Neural crest cell (in vitro differentiated cells): Measurements from ENCODE around the gene PDGFC. TPM values are rescaled to one million over a fixed set of nuclear protein-coding genes. Genes with fewer than 3 reads are reported as not detected.

Experiments used
- DNase-seq: peaks from one replicate; pipeline ENCODE4 v3.0.0; 2021; ENCODE audit warnings: low read depth, mixed read lengths, low spot score
- H3K27ac Mint-ChIP-seq: one replicate; pipeline ENCODE4 v1.8.0; 2021; ENCODE audit warnings: mild to moderate bottlenecking, mixed read lengths; ENCODE audit not compliant: unreplicated experiment
- H3K27me3 Mint-ChIP-seq: 2 replicates; pipeline ENCODE4 v1.8.0; 2021; ENCODE audit warnings: low read depth, mild to moderate bottlenecking, mixed read lengths
- H3K36me3 Mint-ChIP-seq: 2 replicates; pipeline ENCODE4 v1.8.0; 2021; ENCODE audit warnings: low read depth, mild to moderate bottlenecking, mixed read lengths
- H3K4me1 Mint-ChIP-seq: 2 replicates; pipeline ENCODE4 v1.8.0; 2021; ENCODE audit warnings: mixed read lengths
- H3K4me3 Mint-ChIP-seq: one replicate; pipeline ENCODE4 v1.8.0; 2021; ENCODE audit warnings: mild to moderate bottlenecking, mixed read lengths
- H3K9me3 Mint-ChIP-seq: 2 replicates; pipeline ENCODE4 v1.8.0; 2021; ENCODE audit warnings: mixed read lengths
- total RNA-seq: library from RNA; stranded (reverse); gene quantifications from 2 replicates; pipeline ENCODE4 v1.2.1, GENCODE V29; 2021
- TF ChIP-seq, protein P1 (sequence below): fragments of 200-600 bp; sonication (generic); conservative IDR thresholded peaks from 2 replicates; pipeline ENCODE4 v1.5.0; 2021; ENCODE audit warnings: antibody characterized with exemption, mild to moderate bottlenecking

Gene PDGFC
- total RNA-seq, 1 donor from 2014 or later, result 19.1 TPM

GRCh38 chr4:156779774-156780173 lies 191.8 kb downstream of the PDGFC start:
- no peaks in the 10 kb centered on the region for H3K27me3 Mint-ChIP-seq
- DNase-seq, result no peak
- no peak overlapping the region for H3K4me3 Mint-ChIP-seq
- peaks cover 7% of the 10 kb centered on the region for H3K4me1 Mint-ChIP-seq
- H3K9me3 Mint-ChIP-seq, result peaks cover 10% of the 10 kb centered on the region
- no peak overlapping the region for H3K27ac Mint-ChIP-seq
- TF ChIP-seq, protein P1, sequence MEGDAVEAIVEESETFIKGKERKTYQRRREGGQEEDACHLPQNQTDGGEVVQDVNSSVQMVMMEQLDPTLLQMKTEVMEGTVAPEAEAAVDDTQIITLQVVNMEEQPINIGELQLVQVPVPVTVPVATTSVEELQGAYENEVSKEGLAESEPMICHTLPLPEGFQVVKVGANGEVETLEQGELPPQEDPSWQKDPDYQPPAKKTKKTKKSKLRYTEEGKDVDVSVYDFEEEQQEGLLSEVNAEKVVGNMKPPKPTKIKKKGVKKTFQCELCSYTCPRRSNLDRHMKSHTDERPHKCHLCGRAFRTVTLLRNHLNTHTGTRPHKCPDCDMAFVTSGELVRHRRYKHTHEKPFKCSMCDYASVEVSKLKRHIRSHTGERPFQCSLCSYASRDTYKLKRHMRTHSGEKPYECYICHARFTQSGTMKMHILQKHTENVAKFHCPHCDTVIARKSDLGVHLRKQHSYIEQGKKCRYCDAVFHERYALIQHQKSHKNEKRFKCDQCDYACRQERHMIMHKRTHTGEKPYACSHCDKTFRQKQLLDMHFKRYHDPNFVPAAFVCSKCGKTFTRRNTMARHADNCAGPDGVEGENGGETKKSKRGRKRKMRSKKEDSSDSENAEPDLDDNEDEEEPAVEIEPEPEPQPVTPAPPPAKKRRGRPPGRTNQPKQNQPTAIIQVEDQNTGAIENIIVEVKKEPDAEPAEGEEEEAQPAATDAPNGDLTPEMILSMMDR, result no peak
- H3K36me3 Mint-ChIP-seq, result peaks cover 7% of the 10 kb centered on the region

- Mint-ChIP-seq H3K27ac (no peak overlapping the region), H3K27me3 (no peaks in the 10 kb centered on the region), H3K4me1 (peaks cover 11% of the 10 kb centered on the region), H3K4me3 (no peak overlapping the region), H3K9me3 (peaks cover 8% of the 10 kb centered on the region), H3K36me3 (peaks cover 7% of the 10 kb centered on the region)
- DNase-seq, result no peak
- TF ChIP-seq, protein P1, result no peak
These were observed 192.6 kb downstream of the PDGFC start for GRCh38 chr4:156779042-156779441.

GRCh38 chr4:156778606-156779005 lies 193.0 kb downstream of the PDGFC start:
- H3K9me3 Mint-ChIP-seq, result peaks cover 4% of the 10 kb centered on the region
- peaks cover 15% of the 10 kb centered on the region for H3K4me1 Mint-ChIP-seq
- no peak overlapping the region for H3K4me3 Mint-ChIP-seq
- no peaks in the 10 kb centered on the region for H3K27me3 Mint-ChIP-seq
- DNase-seq, result no peak
- H3K36me3 Mint-ChIP-seq, result peaks cover 7% of the 10 kb centered on the region
- H3K27ac Mint-ChIP-seq, result no peak overlapping the region
- TF ChIP-seq, protein P1, result no peak

DNA sequence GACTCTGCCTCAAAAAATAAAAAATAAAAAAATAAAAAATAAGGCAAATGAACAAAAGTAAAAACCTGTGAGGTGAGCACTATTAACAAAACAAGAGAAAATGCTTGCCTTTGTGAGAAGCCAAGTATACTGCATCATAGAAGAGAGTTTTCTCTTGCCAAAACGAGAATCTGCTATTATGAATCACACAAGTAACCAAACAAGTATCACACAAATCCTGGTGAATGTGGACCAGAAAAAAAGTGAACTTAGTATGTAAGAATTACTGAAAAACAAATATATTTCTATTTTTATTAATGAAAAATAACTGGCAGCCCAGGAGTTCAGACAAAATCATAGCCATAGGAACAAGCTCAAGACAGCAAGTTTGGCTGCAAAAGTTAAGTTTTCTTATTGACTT lies 193.5 kb downstream of the PDGFC start:
- Mint-ChIP-seq H3K4me1 (peaks cover 18% of the 10 kb centered on the region), H3K4me3 (no peak overlapping the region), H3K27ac (no peak overlapping the region), H3K9me3 (peaks cover 3% of the 10 kb centered on the region), H3K27me3 (no peaks in the 10 kb centered on the region), H3K36me3 (peaks cover 7% of the 10 kb centered on the region)
- DNase-seq, result no peak
- TF ChIP-seq, protein P1, result no peak

DNA sequence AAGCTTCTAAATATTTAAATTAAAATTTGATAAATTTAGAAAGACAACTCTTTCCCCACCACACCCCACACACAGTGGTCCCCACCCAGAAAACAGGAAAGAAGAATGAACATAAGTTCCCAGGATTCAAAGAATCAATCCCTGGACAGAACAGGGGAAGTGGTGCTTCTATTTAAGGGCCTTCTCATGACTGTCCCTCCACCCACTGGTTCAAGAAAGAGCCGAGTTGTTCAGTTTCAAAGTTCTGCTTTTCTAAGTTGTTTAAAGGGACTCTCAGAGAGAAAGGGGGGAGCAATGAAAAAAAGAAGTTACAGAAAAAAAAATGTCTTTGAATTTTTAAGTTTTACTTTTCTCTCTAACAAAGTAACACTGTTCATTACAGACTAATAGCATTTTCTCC lies 195.8 kb downstream of the PDGFC start:
- Mint-ChIP-seq H3K36me3 (peaks cover 3% of the 10 kb centered on the region), H3K27ac (no peak overlapping the region), H3K27me3 (no peaks in the 10 kb centered on the region), H3K4me3 (no peak overlapping the region), H3K9me3 (no peaks in the 10 kb centered on the region), H3K4me1 (peaks cover 37% of the 10 kb centered on the region)
- TF ChIP-seq, protein P1, result no peak
- no peak for DNase-seq

GRCh38 chr4:156774422-156774821 lies 197.2 kb downstream of the PDGFC start:
- Mint-ChIP-seq H3K27ac (no peak overlapping the region), H3K4me1 (peaks cover 51% of the 10 kb centered on the region)
- TF ChIP-seq, protein P1, result no peak

More at GRCh38 chr4:156774422-156774821, 197.2 kb downstream of the PDGFC start:
- DNase-seq, result no peak
- Mint-ChIP-seq H3K4me3 (no peak overlapping the region), H3K9me3 (no peaks in the 10 kb centered on the region), H3K27me3 (no peaks in the 10 kb centered on the region), H3K36me3 (peaks cover 2% of the 10 kb centered on the region)
